RPMI7951 (cell line): ENCODE data around the gene SSR2. TPM values are rescaled to one million over a fixed set of nuclear protein-coding genes. Genes with fewer than 3 reads are reported as not detected.
"Not testable (repeated sequence)": the region's sequence is repeated elsewhere in the genome, so short reads cannot be mapped to it uniquely, and the experiment has no call there.

Source experiments
- DNase-seq: peaks from one replicate; pipeline ENCODE4 v3.0.0-alpha.2; 2012; ENCODE audit warnings: low read depth
- total RNA-seq: library from RNA; depleted of rRNA; stranded (reverse); fragments of >200 nt; shearing (Covaris generic); gene quantifications from 2 replicates; pipeline ENCODE4 v1.2.3, GENCODE V29; 2014

SSR2 gene
- total RNA-seq, 1 experiment from 2014 or later = 685 TPM

GRCh38 chr1:156048663-156049258 lies 28.0 kb upstream of the SSR2 start:
- DNase-seq = no peak

DNA sequence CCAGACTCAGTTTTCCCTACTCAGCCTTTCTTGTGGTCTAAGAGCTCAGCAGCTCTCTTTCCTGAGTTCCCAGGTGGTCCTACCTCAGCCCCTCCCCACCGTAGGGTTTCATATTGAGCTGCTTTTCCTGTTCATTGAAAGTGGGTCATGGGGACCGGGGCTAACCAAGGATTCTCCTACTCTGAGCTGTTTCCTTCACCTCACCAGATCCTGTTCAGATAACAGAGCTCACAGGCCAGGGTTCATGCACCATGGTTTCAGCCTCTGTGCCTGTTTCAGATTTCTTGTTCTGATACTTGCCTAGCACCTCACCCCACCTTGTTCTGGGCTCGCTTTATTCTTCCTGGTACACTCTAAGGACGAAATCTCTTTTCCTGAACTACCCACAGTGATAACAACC lies 24.3 kb upstream of the SSR2 start:
- no peak for DNase-seq

GRCh38 chr1:156042828-156043227 lies 22.1 kb upstream of the SSR2 start:
- no peak for DNase-seq

- DNase-seq = not testable (repeated sequence)
Measured at GRCh38 chr1:156034991-156035390, 14.2 kb upstream of the SSR2 start.

DNA sequence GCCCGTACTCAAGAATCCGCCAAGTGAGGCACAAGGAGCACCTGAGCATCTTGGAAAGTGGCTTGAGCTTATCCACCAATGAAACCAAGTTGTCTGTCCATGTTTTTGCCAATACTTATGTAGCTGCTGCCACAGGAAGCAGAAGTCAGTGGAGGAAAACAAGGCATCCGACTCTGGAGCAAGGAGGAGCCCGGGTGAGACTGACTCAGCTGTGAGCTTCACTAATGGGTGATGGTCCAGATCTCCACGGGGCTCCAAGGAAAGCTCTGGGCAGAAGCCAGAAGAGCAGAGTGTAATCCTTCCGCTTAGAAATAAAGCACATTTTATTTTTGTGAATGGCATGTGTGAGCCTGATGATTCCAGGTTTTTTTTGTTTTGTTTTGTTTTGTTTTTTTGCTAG lies 12.3 kb upstream of the SSR2 start:
- DNase-seq = no peak

DNA sequence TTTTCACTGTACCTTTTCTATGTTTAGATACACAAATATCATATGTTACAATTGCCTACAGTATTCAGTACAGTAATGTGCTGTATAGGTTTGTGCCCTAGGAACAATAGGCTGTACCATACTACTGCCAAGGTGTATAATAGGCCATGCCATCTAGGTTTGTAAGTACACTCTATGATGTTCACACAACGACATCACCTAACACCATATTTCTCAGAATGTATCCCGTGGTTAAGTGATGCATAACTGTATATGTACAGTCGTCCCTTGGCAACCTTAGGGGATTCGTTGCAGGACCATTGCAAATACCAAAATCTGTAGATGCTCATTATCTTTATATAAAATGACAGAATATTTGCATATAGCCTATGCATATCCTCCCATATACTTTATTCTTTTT lies 5.8 kb upstream of the SSR2 start:
- no peak for DNase-seq

DNA sequence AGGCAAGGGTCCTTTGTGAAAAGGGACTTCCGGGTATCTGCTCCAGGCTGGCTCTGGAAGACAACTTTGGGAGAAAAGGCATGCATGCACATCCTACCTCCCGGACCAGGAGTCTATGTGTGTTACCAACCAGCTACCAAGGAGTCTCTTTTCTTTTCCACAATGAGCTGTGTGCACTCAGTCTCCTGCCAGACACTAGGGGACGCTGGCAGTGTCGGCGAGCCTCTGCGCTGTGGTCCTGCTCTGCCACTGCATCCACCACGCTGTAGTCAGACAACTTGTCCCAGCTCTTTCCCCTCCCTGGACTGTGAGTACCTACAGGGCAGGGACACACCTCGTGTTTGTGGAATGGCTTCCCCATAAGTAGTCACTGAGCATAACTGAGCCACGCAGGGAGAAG lies 5.1 kb upstream of the SSR2 start:
- DNase-seq = peak; percentile 48

DNA sequence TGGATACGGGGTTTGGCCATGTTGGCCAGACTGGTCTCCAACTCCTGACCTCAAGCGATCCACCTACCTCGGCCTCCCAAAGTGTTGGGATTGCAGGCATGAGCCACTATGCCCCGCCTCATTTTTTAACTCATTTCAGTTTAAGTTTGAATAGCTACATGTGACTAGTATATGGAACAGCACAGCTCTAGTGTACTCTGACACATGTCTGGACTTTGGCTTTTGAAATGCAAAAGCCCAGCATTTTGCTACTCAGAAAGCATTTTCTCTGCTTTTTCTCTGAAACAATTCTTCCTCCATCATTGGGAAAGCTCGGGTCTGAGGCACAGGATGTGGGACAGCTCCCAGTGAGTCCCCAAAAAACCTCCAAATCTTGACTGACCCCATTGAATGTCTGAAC lies 4.0 kb upstream of the SSR2 start:
- no peak for DNase-seq

GRCh38 chr1:156021954-156022353 lies 1.2 kb upstream of the SSR2 start:
- no peak for DNase-seq

DNA sequence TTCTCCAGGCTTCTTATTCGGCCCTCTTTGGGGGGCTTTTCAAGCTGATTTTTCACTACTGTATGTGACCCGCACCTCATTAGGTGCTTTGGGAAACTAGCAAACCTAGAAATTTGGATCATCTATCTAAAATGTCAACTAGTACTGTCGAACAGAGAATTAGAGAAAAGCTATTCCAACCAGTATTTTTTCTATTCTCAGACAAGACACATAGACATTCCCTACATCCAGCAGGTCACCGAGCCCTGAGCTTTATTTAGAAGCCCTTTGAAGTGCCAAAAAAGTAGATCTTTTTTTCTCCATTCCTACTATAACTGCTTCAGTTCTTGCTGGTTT lies 310 bp upstream of the SSR2 start:
- no peak for DNase-seq

GRCh38 chr1:156019946-156020292 lies 832 bp downstream of the SSR2 start:
- DNase-seq = no peak

GRCh38 chr1:156014829-156015228 lies 5.9 kb downstream of the SSR2 start:
- DNase-seq = no peak

DNA sequence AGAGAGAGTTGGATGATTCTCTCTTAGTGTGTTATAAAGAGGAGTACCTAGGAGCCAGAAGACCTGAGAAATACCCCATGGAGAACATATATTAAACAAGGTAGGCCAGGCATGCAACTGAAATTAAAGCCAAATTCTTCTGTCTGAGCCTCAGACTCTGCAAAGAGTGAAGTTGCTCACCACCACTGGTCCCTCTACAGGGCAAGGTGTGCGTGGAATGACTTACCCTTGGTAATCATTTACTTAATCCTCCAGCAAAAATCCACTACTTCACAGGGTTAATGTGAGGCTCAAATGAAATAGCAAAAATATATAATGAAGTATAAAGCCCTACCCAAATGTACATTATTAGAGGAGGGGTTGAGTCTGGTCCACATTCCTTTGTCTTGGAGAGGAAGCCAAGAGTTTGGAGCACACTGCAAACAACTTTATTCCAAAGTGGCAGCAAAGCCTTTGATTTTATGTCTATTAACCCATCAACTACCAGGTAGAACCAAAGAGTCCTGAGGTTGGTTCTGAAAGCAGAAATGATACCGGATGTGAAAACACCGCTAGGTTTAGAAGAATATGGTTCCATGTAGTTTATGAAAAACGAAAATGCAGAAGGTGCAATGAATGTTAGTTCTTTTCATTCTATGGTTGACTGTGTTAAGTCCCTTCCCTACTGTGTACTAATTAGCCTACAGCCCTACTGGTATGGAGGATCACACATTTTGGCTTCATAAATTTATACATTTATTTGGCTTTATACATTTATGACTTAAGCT lies 8.5 kb downstream of the SSR2 start:
- no peak for DNase-seq

GRCh38 chr1:156009404-156009803 lies 11.3 kb downstream of the SSR2 start:
- DNase-seq = no peak

DNA sequence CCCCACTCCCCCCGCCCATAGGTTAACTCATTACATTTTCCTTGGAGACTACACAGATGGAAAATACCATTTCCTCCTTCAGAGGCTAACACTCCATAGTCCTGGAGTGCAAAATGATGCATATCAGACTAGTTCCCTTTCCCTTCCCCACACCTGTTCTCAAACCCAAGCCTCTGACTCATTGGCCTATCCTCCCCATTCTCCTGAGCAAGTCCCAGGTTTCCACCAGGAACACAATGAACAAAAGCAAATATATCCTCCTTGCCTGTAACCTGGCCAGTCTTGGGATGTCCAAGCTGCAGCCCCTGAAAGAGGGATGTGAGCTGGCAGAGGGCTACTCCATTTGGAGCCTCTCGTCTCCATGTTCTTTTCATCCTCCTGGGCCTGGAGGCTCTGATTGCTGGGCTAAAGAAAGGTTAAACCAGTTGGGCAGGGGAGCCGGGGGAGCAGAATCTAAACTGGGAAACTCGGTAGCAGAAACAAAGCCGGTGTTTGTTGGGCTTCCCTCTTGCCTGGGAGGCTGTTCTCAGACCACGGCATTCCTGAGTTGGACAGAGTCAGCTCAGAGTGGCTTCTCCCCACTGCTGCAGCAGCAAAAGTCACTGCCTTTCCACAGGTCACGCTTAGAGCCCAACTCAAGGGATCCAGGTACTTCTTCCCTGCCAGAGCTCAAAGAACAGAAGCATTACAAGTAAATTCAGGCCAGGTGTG lies 13.9 kb downstream of the SSR2 start:
- peak; percentile 19 for DNase-seq

DNA sequence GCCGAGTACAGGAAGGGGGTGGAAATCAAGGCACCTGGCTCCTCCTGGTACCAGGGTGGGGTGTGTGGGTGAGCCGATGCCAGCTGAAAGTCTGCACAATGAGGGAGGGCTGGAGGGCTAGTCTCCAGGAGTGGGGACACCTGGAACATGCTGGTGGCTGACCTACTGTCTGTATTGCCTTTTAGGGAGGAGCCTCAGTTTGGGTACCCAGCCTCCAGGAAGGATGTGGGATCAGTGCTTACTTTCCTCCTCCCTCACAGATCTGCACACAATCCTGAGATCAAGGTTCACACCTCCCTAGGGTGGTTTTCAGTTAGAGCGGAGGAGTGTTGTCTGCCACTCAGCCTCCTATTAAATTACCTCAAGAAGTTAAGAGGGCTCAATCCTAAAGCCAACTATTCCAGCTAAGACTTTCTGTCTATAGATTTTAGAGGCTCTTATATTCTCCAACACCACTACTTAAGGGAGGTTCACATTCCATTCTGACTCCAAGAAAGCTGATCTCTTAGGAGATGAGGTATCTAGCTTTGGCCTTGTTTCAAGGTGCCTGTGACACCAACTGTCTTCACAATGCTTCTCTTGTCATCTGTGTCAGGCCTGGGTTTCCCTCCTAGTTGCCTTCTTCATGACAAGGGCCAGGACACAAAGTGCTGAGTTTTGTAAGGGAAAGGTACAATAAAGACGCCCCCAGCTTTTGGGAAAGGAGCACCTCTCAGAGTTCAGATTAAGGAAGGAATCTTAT lies 15.7 kb downstream of the SSR2 start:
- DNase-seq = no peak

- DNase-seq = no peak
Measured at GRCh38 chr1:156003923-156004188, 16.9 kb downstream of the SSR2 start.

GRCh38 chr1:156002188-156002911 lies 18.4 kb downstream of the SSR2 start:
- DNase-seq = no peak

GRCh38 chr1:156001662-156002171 lies 19.0 kb downstream of the SSR2 start:
- DNase-seq = no peak

- DNase-seq = no peak
Measured at GRCh38 chr1:156001021-156001661, 19.6 kb downstream of the SSR2 start.

DNA sequence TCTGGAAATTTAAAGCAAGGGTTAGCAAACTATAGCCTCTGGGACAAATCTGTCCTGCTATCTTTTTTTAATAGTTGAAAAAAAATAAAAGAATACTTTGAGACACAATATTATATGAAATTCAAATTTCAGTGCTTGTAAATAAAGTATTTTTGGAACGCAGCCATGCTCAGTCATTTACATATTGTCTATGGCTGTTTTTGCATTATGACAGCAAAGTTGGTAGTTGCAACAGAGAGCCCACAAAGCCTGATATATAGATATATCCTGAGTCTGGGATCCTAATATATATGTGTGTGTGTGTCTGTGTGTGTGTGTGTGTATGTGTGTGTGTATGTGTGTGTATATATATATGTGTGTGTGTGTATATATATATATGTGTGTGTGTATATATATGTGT lies 20.8 kb downstream of the SSR2 start:
- no peak for DNase-seq
